Natural killer cell (primary cell): ENCODE data around the gene PHEX. TPM values are rescaled to one million over a fixed set of nuclear protein-coding genes. Genes with fewer than 3 reads are reported as not detected.

Experiments
- ATAC-seq, 3 donors: fragments of 150-1000 bp in 2 of 3; fragments of 200-7000 bp in 1 of 3; cut with Tn5 transposase; 1 replicate in 1 of 3; 2 replicates in 2 of 3; pipeline ENCODE4 v1.10.0; 2021; ENCODE audit warnings: mild to moderate bottlenecking in 2 of 3, moderate library complexity in 2 of 3
- DNase-seq, 2 donors: peaks; one replicate each; pipeline versions ENCODE4 v3.0.0 to v3.0.0-alpha.2; 2013 to 2021; ENCODE audit warnings: mixed read lengths in 1 of 2
- H3K27ac ChIP-seq: one replicate; pipeline ENCODE4 v1.5.1; 2013; ENCODE audit warnings: mild to moderate bottlenecking, low read length
- H3K27me3 ChIP-seq: one replicate; pipeline ENCODE4 v1.6.1; 2013; ENCODE audit warnings: low read length; ENCODE audit not compliant: control insufficient read depth, insufficient read depth
- H3K36me3 ChIP-seq: one replicate; pipeline ENCODE4 v1.6.1; 2013; ENCODE audit warnings: low read length; ENCODE audit not compliant: control insufficient read depth, insufficient read depth
- H3K4me1 ChIP-seq: one replicate; pipeline ENCODE4 v1.6.1; 2013; ENCODE audit warnings: low read length; ENCODE audit not compliant: control insufficient read depth, insufficient read depth
- H3K4me3 ChIP-seq: one replicate; pipeline ENCODE4 v1.5.1; 2013; ENCODE audit warnings: low read length
- H3K9me3 ChIP-seq: one replicate; pipeline ENCODE4 v1.6.1; 2013; ENCODE audit warnings: low read length; ENCODE audit not compliant: control insufficient read depth, insufficient read depth
- H3K27ac Mint-ChIP-seq, 2 donors: one replicate each; pipeline ENCODE4 v1.8.0; 2022; ENCODE audit warnings: mild to moderate bottlenecking in 2 of 2, mixed read lengths in 2 of 2, moderate library complexity in 1 of 2
- H3K27me3 Mint-ChIP-seq, 2 donors: one replicate each; pipeline ENCODE4 v1.8.0; 2022; ENCODE audit warnings: low read depth in 2 of 2, mixed read lengths in 2 of 2
- H3K36me3 Mint-ChIP-seq: one replicate; pipeline ENCODE4 v1.8.0; 2022; ENCODE audit warnings: mixed read lengths
- H3K4me1 Mint-ChIP-seq, 2 donors: one replicate each; pipeline ENCODE4 v1.8.0; 2022; ENCODE audit warnings: mixed read lengths in 2 of 2
- H3K4me3 Mint-ChIP-seq: one replicate; pipeline ENCODE4 v1.8.0; 2022; ENCODE audit warnings: mild to moderate bottlenecking, moderate library complexity, mixed read lengths
- H3K9me3 Mint-ChIP-seq, 2 donors: one replicate each; pipeline ENCODE4 v1.8.0; 2022; ENCODE audit warnings: mixed read lengths in 2 of 2
- WGBS: methylation state at CpG from one replicate; pipeline ENCODE4 v1.1.7; 2013; ENCODE audit warnings: missing lambda C conversion rate; ENCODE audit not compliant: insufficient coverage; 5-methylcytosine and 5-hydroxymethylcytosine counted together
- intact Hi-C: fragments of 100-400 bp; cut with micrococcal nuclease; formaldehyde crosslinking; loops from one replicate; pipeline ENCODE4 v1.14.2; 2022
- total RNA-seq, 4 donors: library from RNA; stranded (reverse); fragments of 120-200 nt in 1 of 4; gene quantifications; one replicate each; pipeline versions ENCODE4 v1.2.3 to v1.2.4, GENCODE V29; 2013 to 2022
- TF ChIP-seq, protein P1 (sequence below): fragments of 200-600 bp; IDR thresholded peaks from one replicate; pipeline ENCODE4 v1.8.0; 2022; ENCODE audit warnings: antibody characterized with exemption

Gene PHEX
- total RNA-seq, 3 donors from 2014 or later (not counting 1 experiment from before 2014, with no cell fraction given), result 0.10 to 0.54 (median 0.25) TPM

DNA sequence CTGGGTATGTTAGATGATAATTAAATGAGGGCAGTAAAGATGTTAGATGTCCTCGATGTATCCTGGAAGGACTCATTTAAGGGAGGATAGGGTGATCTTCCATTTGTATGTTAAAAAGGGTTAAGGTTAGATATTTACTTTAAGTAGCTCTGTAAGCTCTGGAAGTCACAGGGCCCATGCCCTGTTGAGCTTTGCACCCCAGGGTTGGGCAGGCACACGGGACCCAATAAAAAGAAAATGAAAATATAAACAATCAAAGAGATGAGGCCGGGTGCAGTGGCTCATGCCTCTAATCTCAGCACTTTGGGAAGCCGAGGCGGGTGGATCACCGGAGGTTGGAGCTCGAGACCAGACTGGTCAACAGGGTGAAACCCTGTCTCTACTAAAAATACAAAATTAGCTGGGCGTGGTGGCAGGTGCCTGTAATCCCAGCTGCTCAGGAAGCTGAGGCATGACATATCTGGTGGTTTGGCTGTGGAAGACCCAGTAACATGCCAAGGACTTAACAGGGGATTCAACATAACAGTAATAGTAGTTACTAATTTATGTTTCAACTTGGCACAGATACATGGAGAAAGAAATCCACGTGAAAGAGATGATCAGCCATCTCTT is 16.9 kb upstream of the PHEX start:
- H3K27ac ChIP-seq, result no peak overlapping the region
- H3K4me3 Mint-ChIP-seq, result no peak overlapping the region
- no peaks in the 10 kb centered on the region for H3K4me1 ChIP-seq
- H3K9me3 ChIP-seq, result no peaks in the 10 kb centered on the region
- no peak for ATAC-seq
- intact Hi-C loops, result no loop called here
- no peaks in the 10 kb centered on the region for H3K36me3 ChIP-seq
- H3K27me3 Mint-ChIP-seq, result no peaks in the 10 kb centered on the region
- DNase-seq, result no peak
- H3K4me1 Mint-ChIP-seq, result no peaks in the 10 kb centered on the region
- H3K27ac Mint-ChIP-seq, result no peak overlapping the region
- no peaks in the 10 kb centered on the region for H3K9me3 Mint-ChIP-seq
- no peaks in the 10 kb centered on the region for H3K36me3 Mint-ChIP-seq
- 100% methylated on average over 3 of the region's 9 CpGs for WGBS
- no peak overlapping the region for H3K4me3 ChIP-seq
- TF ChIP-seq, protein P1, sequence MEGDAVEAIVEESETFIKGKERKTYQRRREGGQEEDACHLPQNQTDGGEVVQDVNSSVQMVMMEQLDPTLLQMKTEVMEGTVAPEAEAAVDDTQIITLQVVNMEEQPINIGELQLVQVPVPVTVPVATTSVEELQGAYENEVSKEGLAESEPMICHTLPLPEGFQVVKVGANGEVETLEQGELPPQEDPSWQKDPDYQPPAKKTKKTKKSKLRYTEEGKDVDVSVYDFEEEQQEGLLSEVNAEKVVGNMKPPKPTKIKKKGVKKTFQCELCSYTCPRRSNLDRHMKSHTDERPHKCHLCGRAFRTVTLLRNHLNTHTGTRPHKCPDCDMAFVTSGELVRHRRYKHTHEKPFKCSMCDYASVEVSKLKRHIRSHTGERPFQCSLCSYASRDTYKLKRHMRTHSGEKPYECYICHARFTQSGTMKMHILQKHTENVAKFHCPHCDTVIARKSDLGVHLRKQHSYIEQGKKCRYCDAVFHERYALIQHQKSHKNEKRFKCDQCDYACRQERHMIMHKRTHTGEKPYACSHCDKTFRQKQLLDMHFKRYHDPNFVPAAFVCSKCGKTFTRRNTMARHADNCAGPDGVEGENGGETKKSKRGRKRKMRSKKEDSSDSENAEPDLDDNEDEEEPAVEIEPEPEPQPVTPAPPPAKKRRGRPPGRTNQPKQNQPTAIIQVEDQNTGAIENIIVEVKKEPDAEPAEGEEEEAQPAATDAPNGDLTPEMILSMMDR, result no peak
- no peaks in the 10 kb centered on the region for H3K27me3 ChIP-seq

DNA sequence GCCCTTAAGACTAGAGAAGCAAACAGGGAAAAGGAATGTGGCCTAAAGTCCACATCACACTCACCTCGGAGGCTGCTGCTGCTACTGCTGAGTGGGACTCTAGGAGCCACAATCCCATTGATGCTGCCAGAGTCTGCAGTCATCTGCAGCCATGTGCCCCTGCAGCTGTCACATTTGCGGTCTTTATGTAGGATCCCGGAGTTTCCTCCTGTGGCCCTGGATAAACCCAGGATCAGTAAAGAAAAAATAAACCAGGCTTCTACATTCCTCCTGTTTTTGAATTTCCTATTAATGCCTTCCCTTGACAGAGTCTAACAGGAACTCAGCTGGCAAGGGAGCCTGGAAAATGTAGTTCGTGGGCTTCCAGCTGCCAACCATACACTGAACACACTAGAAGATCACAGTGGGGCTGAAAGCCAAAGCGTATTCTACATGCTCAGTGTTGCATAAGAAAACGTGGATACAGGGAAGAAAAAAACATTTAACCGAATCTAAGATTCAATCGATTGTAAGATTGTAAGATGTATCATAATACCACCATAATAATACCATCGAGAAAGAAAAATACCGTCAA is 10.3 kb upstream of the PHEX start:
- Mint-ChIP-seq H3K9me3 (no peaks in the 10 kb centered on the region), H3K27me3 (no peaks in the 10 kb centered on the region), H3K4me1 (no peaks in the 10 kb centered on the region), H3K4me3 (no peak overlapping the region), H3K27ac (no peak overlapping the region), H3K36me3 (no peaks in the 10 kb centered on the region)
- intact Hi-C loops, result no loop called here
- Histone ChIP-seq H3K4me1 (no peaks in the 10 kb centered on the region), H3K4me3 (no peak overlapping the region), H3K36me3 (no peaks in the 10 kb centered on the region), H3K27ac (no peak overlapping the region), H3K9me3 (no peaks in the 10 kb centered on the region), H3K27me3 (no peaks in the 10 kb centered on the region)
- DNase-seq (no peak), ATAC-seq (no peak)
- 100% methylated on average over 4 of the region's 10 CpGs for WGBS
- TF ChIP-seq, protein P1, result no peak

DNA sequence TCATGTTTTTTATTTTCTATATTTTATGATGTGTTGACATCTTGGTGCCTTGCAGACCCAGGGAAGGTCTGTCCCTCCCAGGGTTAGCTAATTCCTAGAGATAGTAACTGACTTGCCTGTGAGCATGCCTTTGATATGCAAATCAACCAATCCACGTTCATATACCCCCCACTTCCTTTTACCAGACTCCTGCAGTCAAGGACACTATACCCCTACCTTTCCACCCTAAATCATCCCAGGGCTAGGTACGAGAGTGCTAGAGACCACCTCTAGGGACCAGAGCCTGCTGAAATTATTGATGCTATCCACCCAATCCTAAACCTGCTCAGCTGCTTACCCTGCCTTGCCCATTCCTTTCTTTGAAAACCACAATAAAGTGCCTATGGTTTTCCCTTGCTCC is 7.5 kb upstream of the PHEX start:
- Histone ChIP-seq H3K27ac (no peak overlapping the region), H3K36me3 (no peaks in the 10 kb centered on the region), H3K27me3 (no peaks in the 10 kb centered on the region), H3K4me3 (no peak overlapping the region), H3K9me3 (no peaks in the 10 kb centered on the region), H3K4me1 (no peaks in the 10 kb centered on the region)
- no peaks in the 10 kb centered on the region for H3K4me1 Mint-ChIP-seq
- TF ChIP-seq, protein P1, result no peak
- ATAC-seq (no peak), DNase-seq (no peak)
- no peaks in the 10 kb centered on the region for H3K27me3 Mint-ChIP-seq
- 48% methylated on average over 2 of the region's 2 CpGs for WGBS
- no peak overlapping the region for H3K27ac Mint-ChIP-seq
- H3K9me3 Mint-ChIP-seq, result no peaks in the 10 kb centered on the region
- intact Hi-C loops, result no loop called here
- H3K36me3 Mint-ChIP-seq, result no peaks in the 10 kb centered on the region
- no peak overlapping the region for H3K4me3 Mint-ChIP-seq

DNA sequence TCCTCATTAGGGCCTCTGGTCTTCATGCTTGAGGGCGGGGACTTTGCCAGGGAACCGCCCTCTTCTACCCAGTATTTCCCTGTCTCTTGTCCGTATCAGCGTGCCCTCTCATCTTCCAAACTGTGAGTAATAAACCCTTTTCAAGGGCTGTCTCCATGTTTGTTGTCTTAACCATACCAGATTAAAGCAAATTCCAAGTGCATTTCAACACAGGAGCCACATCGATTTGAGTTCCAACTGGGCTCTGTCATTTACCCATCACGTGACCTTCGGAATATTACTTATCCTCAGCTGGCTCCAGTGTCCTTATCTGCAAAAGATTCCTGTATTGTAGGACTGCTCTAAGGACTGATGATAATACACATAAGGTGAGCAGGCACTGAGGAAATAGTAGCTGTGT is 6.4 kb upstream of the PHEX start:
- no peak for DNase-seq
- Mint-ChIP-seq H3K4me1 (no peaks in the 10 kb centered on the region), H3K36me3 (no peaks in the 10 kb centered on the region), H3K27ac (no peak overlapping the region), H3K4me3 (no peak overlapping the region), H3K9me3 (no peaks in the 10 kb centered on the region), H3K27me3 (no peaks in the 10 kb centered on the region)
- Histone ChIP-seq H3K9me3 (no peaks in the 10 kb centered on the region), H3K27me3 (no peaks in the 10 kb centered on the region), H3K27ac (no peak overlapping the region), H3K4me1 (no peaks in the 10 kb centered on the region), H3K4me3 (no peak overlapping the region), H3K36me3 (no peaks in the 10 kb centered on the region)
- intact Hi-C loops, result no loop called here
- no peak for ATAC-seq
- TF ChIP-seq, protein P1, result no peak
- 96% methylated on average over 7 of the region's 7 CpGs for WGBS
